SK-N-SH (cell line): ENCODE results near the gene MRPL23. TPM values are rescaled to one million over a fixed set of nuclear protein-coding genes. Genes with fewer than 3 reads are reported as not detected.

Source experiments
- CTCF ChIA-PET: fragments of 300-600, 350-600 bp; formaldehyde crosslinking; extraction: SDS; loops from one replicate; lab custom pipeline; 2021; lab: Yijun Ruan, JAX
- POLR2A ChIA-PET: fragments of 350-600 bp; sonication (Branson Sonifier 250); formaldehyde crosslinking; extraction: SDS; loops from one replicate; lab custom pipeline; 2020; ENCODE audit warnings: antibody characterized with exemption, inconsistent platforms; lab: Yijun Ruan, JAX
- DNase-seq: peaks from one replicate; pipeline ENCODE4 v3.0.0; 2012
- H2AFZ ChIP-seq: fragments of 200-600 bp; sonication (generic); 2 replicates; pipeline ENCODE4 v1.8.1; 2016; ENCODE audit warnings: antibody characterized with exemption, mild to moderate bottlenecking, low read depth
- H3F3A ChIP-seq: fragments of 200-600 bp; sonication (generic); replicated peaks from 2 replicates; pipeline ENCODE3; 2016; ENCODE audit warnings: antibody characterized with exemption, mild to moderate bottlenecking; ENCODE audit not compliant: insufficient read depth
- H3K27ac ChIP-seq, 2 experiments: fragments of 200-500 bp in 1 of 2; fragments of 200-600 bp in 1 of 2; sonication (Bioruptor generic) in 1 of 2; sonication (generic), shearing (Covaris generic) in 1 of 2; 2 replicates each; pipeline versions ENCODE4 v1.5.1 to v1.6.1; 2014 to 2016; ENCODE audit warnings: low read depth in 2 of 2, inconsistent platforms in 1 of 2, low read length in 1 of 2, mild to moderate bottlenecking in 1 of 2, mixed read lengths in 1 of 2
- H3K27me3 ChIP-seq: fragments of 200-600 bp; sonication (generic), shearing (Covaris generic); 2 replicates; pipeline ENCODE4 v1.6.1; 2016; ENCODE audit warnings: mixed run types; ENCODE audit not compliant: insufficient read depth
- H3K36me3 ChIP-seq, 2 experiments: fragments of 200-500 bp in 1 of 2; fragments of 200-600 bp in 1 of 2; sonication (Bioruptor generic) in 1 of 2; sonication (generic) in 1 of 2; replicated peaks in 1 of 2; 2 replicates each; pipeline versions ENCODE3 to v1.5.1; 2014 to 2016; ENCODE audit warnings: low read length in 1 of 2, mild to moderate bottlenecking in 1 of 2; ENCODE audit not compliant: insufficient read depth in 2 of 2, control insufficient read depth in 1 of 2
- H3K4me1 ChIP-seq, 2 experiments: fragments of 200-500 bp in 1 of 2; fragments of 200-600 bp in 1 of 2; sonication (Bioruptor generic) in 1 of 2; sonication (generic), shearing (Covaris generic) in 1 of 2; 2 replicates each; pipeline versions ENCODE4 v1.5.1 to v1.6.1; 2014 to 2016; ENCODE audit warnings: low read depth in 1 of 2, low read length in 1 of 2, mixed run types in 1 of 2; ENCODE audit not compliant: insufficient read depth in 2 of 2, control insufficient read depth in 1 of 2
- H3K4me2 ChIP-seq: fragments of 200-600 bp; sonication (generic), shearing (Covaris generic); 2 replicates; pipeline ENCODE4 v1.6.1; 2017; ENCODE audit warnings: mixed run types
- H3K4me3 ChIP-seq, 2 experiments: fragments of 200-500 bp in 1 of 2; fragments of 200-600 bp in 1 of 2; sonication (Bioruptor generic) in 1 of 2; sonication (generic), shearing (Covaris generic) in 1 of 2; 2 replicates each; pipeline versions ENCODE4 v1.5.1 to v1.8.1; 2014 to 2016; ENCODE audit warnings: low read depth in 2 of 2, inconsistent platforms in 1 of 2, low read length in 1 of 2, mild to moderate bottlenecking in 1 of 2, mixed read lengths in 1 of 2, moderate library complexity in 1 of 2
- H3K79me2 ChIP-seq: fragments of 200-600 bp; sonication (generic); 2 replicates; pipeline ENCODE4 v1.8.1; 2017; ENCODE audit warnings: mild to moderate bottlenecking; ENCODE audit not compliant: insufficient read depth
- H3K9ac ChIP-seq: fragments of 200-600 bp; sonication (generic); 2 replicates; pipeline ENCODE4 v1.6.1; 2017; ENCODE audit warnings: mixed run types
- H3K9me2 ChIP-seq: fragments of 200-600 bp; sonication (generic); 2 replicates; pipeline ENCODE4 v1.6.1; 2017; ENCODE audit warnings: mixed run types
- H3K9me3 ChIP-seq: fragments of 200-600 bp; sonication (generic); 2 replicates; pipeline ENCODE4 v1.6.1; 2017; ENCODE audit warnings: mixed run types, mild to moderate bottlenecking, moderate library complexity
- H4K20me1 ChIP-seq: fragments of 200-600 bp; sonication (generic); 2 replicates; pipeline ENCODE4 v1.6.1; 2017; ENCODE audit warnings: mild to moderate bottlenecking, mixed run types; ENCODE audit not compliant: insufficient read depth
- FOXJ3 ChIP-seq: sonication (generic); formaldehyde crosslinking; IDR thresholded peaks from 2 replicates; pipeline ENCODE4 v1.5.1; 2020; ENCODE audit warnings: mild to moderate bottlenecking, missing genetic modification reagents
- GATA2 ChIP-seq: sonication (generic); formaldehyde crosslinking; IDR thresholded peaks from 2 replicates; pipeline ENCODE4 v1.5.0; 2020; ENCODE audit warnings: mild to moderate bottlenecking, missing genetic modification reagents
- PBX3 ChIP-seq: IDR thresholded peaks from 2 replicates; pipeline ENCODE4; 2012
- REST ChIP-seq: IDR thresholded peaks from 2 replicates; pipeline ENCODE4 v1.6.1; 2012; ENCODE audit warnings: mild to moderate bottlenecking, low read depth, low read length, moderate library complexity
- WGBS: methylation state at CpG from one replicate; pipeline ENCODE4 v1.1.6; 2017; ENCODE audit warnings: low lambda C conversion rate; 5-methylcytosine and 5-hydroxymethylcytosine counted together
- polyA plus RNA-seq, 3 experiments: library from polyadenylated mRNA; depleted of rRNA; stranded (reverse); fragments of >200 nt; gene quantifications; 2 replicates each; pipeline ENCODE4 v1.2.3, GENCODE V29; 2012
- TF ChIP-seq, protein P1 (sequence below): fragments of 150-350 bp; IDR thresholded peaks from 2 replicates; pipeline ENCODE4 v1.6.1; 2016; ENCODE audit warnings: mild to moderate bottlenecking, low read depth, low read length
- TF ChIP-seq, protein P2 (sequence below): IDR thresholded peaks from 2 replicates; pipeline ENCODE4 v1.4.0; 2012; ENCODE audit warnings: low read depth, borderline replicate concordance

Gene MRPL23
- polyA plus RNA-seq, 1 of the 3 experiments (the other 2 are of a cell fraction): 264 TPM

DNA sequence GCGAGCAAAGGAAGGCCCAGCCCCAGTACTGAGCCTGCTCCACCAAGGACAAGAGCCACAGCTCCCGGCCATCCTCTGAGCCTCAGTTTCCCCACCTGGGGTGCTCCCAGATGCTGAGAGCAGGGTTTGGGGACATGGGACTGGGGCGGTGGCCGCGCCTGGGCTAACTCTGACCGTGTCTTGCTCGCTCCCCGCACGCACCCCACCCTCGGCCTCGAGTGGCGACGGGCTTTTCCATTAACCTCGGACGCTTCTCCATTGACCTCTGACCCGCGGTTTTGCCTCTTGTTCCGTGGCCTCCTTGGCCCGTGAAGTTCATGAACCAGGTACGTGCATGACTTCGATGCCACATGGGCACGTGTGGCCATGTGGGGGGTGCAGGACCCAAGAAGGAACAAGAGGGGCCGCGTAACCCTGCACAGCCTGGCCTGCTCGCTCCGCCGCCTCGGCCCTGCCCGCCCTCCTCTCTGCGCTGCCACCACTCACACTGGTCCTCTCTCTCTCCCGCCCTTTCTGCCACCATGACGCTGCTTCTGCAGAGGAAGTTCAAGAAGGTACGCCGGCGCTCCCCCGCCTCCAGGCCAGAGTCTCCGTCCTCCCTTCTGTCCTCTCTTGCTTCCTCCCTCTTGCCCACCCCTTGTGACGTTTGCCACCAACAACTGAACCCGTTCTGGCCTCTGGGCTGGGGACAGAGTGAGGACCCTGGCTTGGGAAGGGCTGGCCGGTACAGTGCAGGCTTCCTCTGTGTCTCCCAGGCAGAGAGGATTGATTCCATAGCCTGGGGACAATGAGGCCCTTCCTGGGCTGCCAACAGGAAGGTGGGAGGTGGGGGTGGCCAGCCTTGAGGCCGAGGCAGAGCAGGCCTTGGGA is 20.7 kb upstream of the MRPL23 start:
- Histone ChIP-seq H3K36me3 (no peaks in the 10 kb centered on the region), H3K27ac (no peak overlapping the region), H3K4me1 (peaks cover 0 to 13% of the 10 kb centered on the region in 2 experiments; a peak in 1 of 4 replicates), H3K9ac (no peak overlapping the region), H3K4me3 (no peak overlapping the region), H3K4me2 (no peak overlapping the region), H3K27me3 (no peaks in the 10 kb centered on the region), H3K79me2 (no peaks in the 10 kb centered on the region), H4K20me1 (no peaks in the 10 kb centered on the region), H2AFZ (no peak overlapping the region), H3K9me3 (no peaks in the 10 kb centered on the region), H3F3A (no peaks in the 10 kb centered on the region), H3K9me2 (no peaks in the 10 kb centered on the region)
- WGBS: 79% methylated on average over 34 of the region's 41 CpGs
- no peak for DNase-seq
- ChIA-PET CTCF (no interaction called here), POLR2A (no interaction called here)
- TF ChIP-seq, protein P1, sequence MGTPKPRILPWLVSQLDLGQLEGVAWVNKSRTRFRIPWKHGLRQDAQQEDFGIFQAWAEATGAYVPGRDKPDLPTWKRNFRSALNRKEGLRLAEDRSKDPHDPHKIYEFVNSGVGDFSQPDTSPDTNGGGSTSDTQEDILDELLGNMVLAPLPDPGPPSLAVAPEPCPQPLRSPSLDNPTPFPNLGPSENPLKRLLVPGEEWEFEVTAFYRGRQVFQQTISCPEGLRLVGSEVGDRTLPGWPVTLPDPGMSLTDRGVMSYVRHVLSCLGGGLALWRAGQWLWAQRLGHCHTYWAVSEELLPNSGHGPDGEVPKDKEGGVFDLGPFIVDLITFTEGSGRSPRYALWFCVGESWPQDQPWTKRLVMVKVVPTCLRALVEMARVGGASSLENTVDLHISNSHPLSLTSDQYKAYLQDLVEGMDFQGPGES: no peak
- no peak for TF ChIP-seq PBX3
- TF ChIP-seq REST: no peak
- TF ChIP-seq, protein P2, sequence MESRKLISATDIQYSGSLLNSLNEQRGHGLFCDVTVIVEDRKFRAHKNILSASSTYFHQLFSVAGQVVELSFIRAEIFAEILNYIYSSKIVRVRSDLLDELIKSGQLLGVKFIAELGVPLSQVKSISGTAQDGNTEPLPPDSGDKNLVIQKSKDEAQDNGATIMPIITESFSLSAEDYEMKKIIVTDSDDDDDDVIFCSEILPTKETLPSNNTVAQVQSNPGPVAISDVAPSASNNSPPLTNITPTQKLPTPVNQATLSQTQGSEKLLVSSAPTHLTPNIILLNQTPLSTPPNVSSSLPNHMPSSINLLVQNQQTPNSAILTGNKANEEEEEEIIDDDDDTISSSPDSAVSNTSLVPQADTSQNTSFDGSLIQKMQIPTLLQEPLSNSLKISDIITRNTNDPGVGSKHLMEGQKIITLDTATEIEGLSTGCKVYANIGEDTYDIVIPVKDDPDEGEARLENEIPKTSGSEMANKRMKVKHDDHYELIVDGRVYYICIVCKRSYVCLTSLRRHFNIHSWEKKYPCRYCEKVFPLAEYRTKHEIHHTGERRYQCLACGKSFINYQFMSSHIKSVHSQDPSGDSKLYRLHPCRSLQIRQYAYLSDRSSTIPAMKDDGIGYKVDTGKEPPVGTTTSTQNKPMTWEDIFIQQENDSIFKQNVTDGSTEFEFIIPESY: no peak
- no peak for TF ChIP-seq GATA2
- TF ChIP-seq FOXJ3 (CRISPR knock-in tag): no peak
